GM12878 (cell line): ENCODE measurements around the gene CCN6. TPM values are rescaled to one million over a fixed set of nuclear protein-coding genes. Genes with fewer than 3 reads are reported as not detected.

Source experiments
- BCL11A ChIP-seq: IDR thresholded peaks from 2 replicates; pipeline ENCODE4 v1.6.1; 2011; ENCODE audit warnings: low read depth, low read length
- CREM ChIP-seq: IDR thresholded peaks from 2 replicates; pipeline ENCODE4 v1.6.1; 2014; ENCODE audit warnings: antibody characterized with exemption, low read depth
- CUX1 ChIP-seq: IDR thresholded peaks from 2 replicates; pipeline ENCODE4 v1.6.1; 2012; ENCODE audit warnings: improper control_type of control experiment, low read depth, low read length; ENCODE audit not compliant: insufficient replicate concordance
- GATAD2B ChIP-seq: fragments of 450-650 bp; conservative IDR thresholded peaks from 2 replicates; pipeline ENCODE4 v1.6.1; 2017; ENCODE audit warnings: low read depth, mild to moderate bottlenecking, moderate library complexity
- HDAC6 ChIP-seq: fragments of 200-600 bp; sonication (generic); IDR thresholded peaks from one replicate; pipeline ENCODE4 v1.8.0; 2017; ENCODE audit warnings: antibody characterized with exemption; ENCODE audit not compliant: unreplicated experiment
- KDM1A ChIP-seq: fragments of 200-600 bp; sonication (generic); IDR thresholded peaks from 2 replicates; pipeline ENCODE4 v1.6.1; 2016; ENCODE audit warnings: borderline replicate concordance
- NFXL1 ChIP-seq: fragments of 450-650 bp; IDR thresholded peaks from 2 replicates; pipeline ENCODE4 v1.6.1; 2017; ENCODE audit warnings: antibody characterized with exemption, mild to moderate bottlenecking, borderline replicate concordance
- NFYB ChIP-seq: IDR thresholded peaks from 2 replicates; pipeline ENCODE4 v1.6.1; 2011; ENCODE audit warnings: low read depth, mild to moderate bottlenecking, low read length, improper control_type of control experiment, moderate library complexity; ENCODE audit not compliant: insufficient read depth
- NR2F1 ChIP-seq: fragments of 450-650 bp; conservative IDR thresholded peaks from 2 replicates; pipeline ENCODE4 v1.6.1; 2017; ENCODE audit warnings: mild to moderate bottlenecking
- RAD51 ChIP-seq: fragments of 450-650 bp; IDR thresholded peaks from 2 replicates; pipeline ENCODE4 v1.6.1; 2016; ENCODE audit warnings: moderate library complexity, mild to moderate bottlenecking, inconsistent platforms
- RBBP5 ChIP-seq: fragments of 200-600 bp; sonication (generic); conservative IDR thresholded peaks from 2 replicates; pipeline ENCODE4 v1.6.1; 2016
- RCOR1 ChIP-seq: conservative IDR thresholded peaks from 2 replicates; pipeline ENCODE4 v1.6.1; 2012; ENCODE audit warnings: low read depth, low read length, improper control_type of control experiment
- RELA ChIP-seq: fragments of 450-650 bp; IDR thresholded peaks from 2 replicates; pipeline ENCODE4 v1.8.0; 2014; ENCODE audit warnings: borderline replicate concordance; ENCODE audit not compliant: partially characterized antibody
- RFX5 ChIP-seq: IDR thresholded peaks from 2 replicates; pipeline ENCODE4 v1.6.1; 2011; ENCODE audit warnings: low read depth, low read length, improper control_type of control experiment
- RUNX3 ChIP-seq: IDR thresholded peaks from 2 replicates; pipeline ENCODE4 v1.6.1; 2012; ENCODE audit warnings: low read length, inconsistent platforms
- SREBF2 ChIP-seq: IDR thresholded peaks from 2 replicates; pipeline ENCODE4 v1.6.1; 2012; ENCODE audit warnings: mild to moderate bottlenecking, low read length
- STAT3 ChIP-seq: IDR thresholded peaks from 2 replicates; pipeline ENCODE4 v1.6.1; 2011; ENCODE audit warnings: low read depth, low read length, improper control_type of control experiment
- TARDBP ChIP-seq: IDR thresholded peaks from 2 replicates; pipeline ENCODE4 v1.6.1; 2016; ENCODE audit warnings: borderline replicate concordance
- USF2 ChIP-seq: IDR thresholded peaks from 2 replicates; pipeline ENCODE4 v1.6.1; 2011; ENCODE audit warnings: low read depth, low read length, improper control_type of control experiment, borderline replicate concordance
- WRNIP1 ChIP-seq: IDR thresholded peaks from 2 replicates; pipeline ENCODE4 v1.6.1; 2011; ENCODE audit warnings: low read depth, low read length, improper control_type of control experiment, borderline replicate concordance
- YBX1 ChIP-seq: fragments of 450-650 bp; IDR thresholded peaks from 2 replicates; pipeline ENCODE4 v1.6.1; 2016; ENCODE audit warnings: antibody characterized with exemption
- ZNF622 ChIP-seq: fragments of 450-650 bp; IDR thresholded peaks from 2 replicates; pipeline ENCODE4 v1.6.1; 2017; ENCODE audit warnings: mild to moderate bottlenecking, inconsistent platforms
- polyA plus RNA-seq, 11 experiments: library from polyadenylated mRNA; depleted of rRNA in 4 of 11; unstranded in 6 of 11; stranded (reverse) in 5 of 11; fragments of >200 nt; fragmentation: Nextera tagmentation in 4 of 11; fragmentation: Illumina TruSeq in 1 of 11; extraction: Ambion mirVana in 4 of 11; extraction: Trizol in 1 of 11; gene quantifications; 1 replicate in 1 of 11; 2 replicates in 10 of 11; pipeline versions ENCODE4 v1.2.1 to v1.2.3, GENCODE V29; 2011 to 2016; ENCODE audit warnings: inconsistent platforms in 2 of 11, missing spikeins in 2 of 11, low read depth in 1 of 11
- total RNA-seq, 4 experiments: library from RNA; depleted of rRNA in 3 of 4; stranded (reverse); fragments of >200 nt in 3 of 4; fragmentation: Illumina TruSeq in 1 of 4; extraction: Trizol in 1 of 4; gene quantifications; 2 replicates each; pipeline versions ENCODE4 v1.2.1 to v1.2.3, GENCODE V29; 2013 to 2021
- TF ChIP-seq, protein P1 (sequence below): IDR thresholded peaks from 2 replicates; pipeline ENCODE4 v1.6.1; 2011; ENCODE audit warnings: mild to moderate bottlenecking, low read depth, low read length, moderate library complexity; ENCODE audit not compliant: insufficient replicate concordance

The CCN6 gene
- total and polyA plus RNA-seq, 10 of the 15 experiments (the other 5 are each of a cell fraction or from before 2014, with no cell fraction given): 0.05 to 0.24 (median 0.19) TPM; not detected in 5

DNA sequence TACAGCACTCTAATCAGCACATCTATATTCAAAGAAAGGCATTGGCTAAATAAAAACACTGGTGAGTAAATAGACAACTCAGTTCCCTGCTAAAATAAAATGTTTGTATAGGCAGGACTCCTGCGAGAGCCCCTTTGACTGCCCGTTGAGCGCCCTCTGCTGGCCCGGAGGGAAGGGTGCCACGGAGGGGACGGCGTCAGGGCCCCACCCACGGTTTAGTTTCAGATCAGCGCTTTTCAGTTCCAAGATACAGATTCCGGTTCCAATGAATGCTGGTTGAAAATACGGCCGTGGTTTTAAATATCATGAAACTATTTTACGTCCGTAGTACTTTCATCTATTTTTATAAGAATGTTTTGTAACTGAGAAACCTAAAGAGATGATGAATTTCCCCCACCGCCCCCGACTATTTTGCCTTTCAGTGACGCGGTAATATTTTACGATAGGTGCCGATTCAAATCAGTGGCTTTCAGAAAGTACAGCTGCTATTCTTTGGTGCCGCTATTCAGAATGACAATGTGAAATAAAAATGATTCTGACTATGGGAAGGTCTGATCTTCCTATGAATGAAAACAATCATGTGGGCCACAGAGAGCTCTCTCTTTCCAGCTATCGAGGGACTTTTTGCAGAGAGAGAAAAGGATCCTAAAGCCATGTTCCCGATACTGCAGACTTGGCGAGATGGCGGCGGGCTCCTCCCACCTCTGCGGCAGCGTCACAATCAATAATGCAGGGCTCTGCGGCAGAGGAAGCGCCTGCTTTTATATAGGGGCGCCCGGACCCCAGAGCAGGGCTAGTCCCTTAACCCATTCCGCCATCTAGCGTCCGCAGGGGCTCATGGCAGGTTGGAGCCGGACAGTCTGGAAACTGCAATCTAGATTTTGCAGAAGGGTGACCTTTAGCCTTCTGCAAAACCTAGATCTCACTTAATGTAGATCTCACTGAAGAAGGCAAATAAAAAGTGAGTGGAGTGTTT lies 10.6 kb upstream of the CCN6 start (continued):
- TF ChIP-seq NR2F1 (peak; percentile 86), RAD51 (no peak), NFXL1 (no peak), RELA (no peak), RCOR1 (no peak), STAT3 (no peak), GATAD2B (no peak; the same call in 1 of the 2 replicates), KDM1A (no peak), ZNF622 (no peak), BCL11A (no peak), RUNX3 (peak; percentile 5), SREBF2 (0 out of 2 replicates have a peak, but pooled peaks have one; percentile 36), TARDBP (no peak), HDAC6 (no peak), CREM (peak; percentile 58), YBX1 (no peak), USF2 (no peak), CUX1 (no peak), WRNIP1 (no peak), RFX5 (peak; percentile 57), RBBP5 (no peak), NFYB (no peak)
- TF ChIP-seq, protein P1, sequence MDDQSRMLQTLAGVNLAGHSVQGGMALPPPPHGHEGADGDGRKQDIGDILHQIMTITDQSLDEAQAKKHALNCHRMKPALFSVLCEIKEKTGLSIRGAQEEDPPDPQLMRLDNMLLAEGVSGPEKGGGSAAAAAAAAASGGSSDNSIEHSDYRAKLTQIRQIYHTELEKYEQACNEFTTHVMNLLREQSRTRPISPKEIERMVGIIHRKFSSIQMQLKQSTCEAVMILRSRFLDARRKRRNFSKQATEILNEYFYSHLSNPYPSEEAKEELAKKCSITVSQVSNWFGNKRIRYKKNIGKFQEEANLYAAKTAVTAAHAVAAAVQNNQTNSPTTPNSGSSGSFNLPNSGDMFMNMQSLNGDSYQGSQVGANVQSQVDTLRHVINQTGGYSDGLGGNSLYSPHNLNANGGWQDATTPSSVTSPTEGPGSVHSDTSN: no peak
